Peyer's patch (tissue), 4 donors: Measurements from ENCODE around the gene BACH1.

Experiments used
- POLR2A ChIP-seq, 2 donors: fragments of 450-650 bp; IDR thresholded peaks; one replicate each; pipeline ENCODE4 v1.5.1; 2017; ENCODE audit warnings: antibody characterized with exemption in 2 of 2, mild to moderate bottlenecking in 2 of 2, moderate library complexity in 2 of 2
- TF ChIP-seq, protein P1 (sequence below), 6 experiments: fragments of 450-650 bp in 4 of 6; fragments of 200-600 bp in 2 of 6; sonication (generic) in 1 of 6; IDR thresholded peaks; one replicate each; pipeline ENCODE4 v1.5.1; 2017 to 2019; ENCODE audit warnings: antibody characterized with exemption in 6 of 6, mild to moderate bottlenecking in 3 of 6, moderate library complexity in 1 of 6

DNA sequence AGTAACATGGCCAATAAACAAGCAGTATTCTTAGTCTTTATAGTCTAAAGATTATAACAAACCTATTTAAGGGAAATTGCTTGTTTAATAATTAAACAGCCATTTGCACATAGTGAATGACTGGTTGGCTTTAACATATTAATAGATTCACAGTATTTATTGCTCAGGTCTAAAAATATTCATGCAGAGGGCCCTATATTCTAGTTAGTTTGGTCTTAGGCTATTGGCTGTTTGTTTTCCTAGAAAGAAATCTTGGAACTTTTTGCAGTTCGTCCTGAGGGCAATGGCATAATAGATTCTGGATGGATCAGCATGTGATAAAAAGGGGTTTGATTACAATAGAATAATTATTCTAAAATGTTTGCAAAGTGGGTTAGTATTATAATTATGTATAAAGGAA lies 34.7 kb downstream of the BACH1 start:
- TF ChIP-seq, protein P1, sequence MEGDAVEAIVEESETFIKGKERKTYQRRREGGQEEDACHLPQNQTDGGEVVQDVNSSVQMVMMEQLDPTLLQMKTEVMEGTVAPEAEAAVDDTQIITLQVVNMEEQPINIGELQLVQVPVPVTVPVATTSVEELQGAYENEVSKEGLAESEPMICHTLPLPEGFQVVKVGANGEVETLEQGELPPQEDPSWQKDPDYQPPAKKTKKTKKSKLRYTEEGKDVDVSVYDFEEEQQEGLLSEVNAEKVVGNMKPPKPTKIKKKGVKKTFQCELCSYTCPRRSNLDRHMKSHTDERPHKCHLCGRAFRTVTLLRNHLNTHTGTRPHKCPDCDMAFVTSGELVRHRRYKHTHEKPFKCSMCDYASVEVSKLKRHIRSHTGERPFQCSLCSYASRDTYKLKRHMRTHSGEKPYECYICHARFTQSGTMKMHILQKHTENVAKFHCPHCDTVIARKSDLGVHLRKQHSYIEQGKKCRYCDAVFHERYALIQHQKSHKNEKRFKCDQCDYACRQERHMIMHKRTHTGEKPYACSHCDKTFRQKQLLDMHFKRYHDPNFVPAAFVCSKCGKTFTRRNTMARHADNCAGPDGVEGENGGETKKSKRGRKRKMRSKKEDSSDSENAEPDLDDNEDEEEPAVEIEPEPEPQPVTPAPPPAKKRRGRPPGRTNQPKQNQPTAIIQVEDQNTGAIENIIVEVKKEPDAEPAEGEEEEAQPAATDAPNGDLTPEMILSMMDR (IDR thresholded peaks at IDR 0.05): no peak
- no peak for TF ChIP-seq POLR2A (IDR thresholded peaks at IDR 0.05)
